Prostate gland (tissue), 2 donors: ENCODE data around the gene ACOT8. TPM values are rescaled to one million over a fixed set of nuclear protein-coding genes. Genes with fewer than 3 reads are reported as not detected.

Source experiments
- DNase-seq: peaks from one replicate; pipeline ENCODE4 v3.0.0-alpha.2; 2019; ENCODE audit warnings: low spot score
- H3K27ac ChIP-seq, 2 donors: fragments of 200-600 bp; sonication (generic); 2 replicates each; pipeline ENCODE4 v1.5.1; 2017 to 2019
- H3K27me3 ChIP-seq: fragments of 200-600 bp; sonication (generic); replicated peaks from 2 replicates; pipeline ENCODE4 v1.5.1; 2019; ENCODE audit not compliant: insufficient read depth
- H3K36me3 ChIP-seq, 2 donors: fragments of 200-600 bp; sonication (generic); 1 replicate in 1 of 2; 2 replicates in 1 of 2; pipeline versions ENCODE4 v1.5.1 to v1.8.1; 2017 to 2019
- H3K4me1 ChIP-seq: fragments of 200-600 bp; sonication (generic); replicated peaks from 2 replicates; pipeline ENCODE4 v1.5.1; 2019
- H3K4me3 ChIP-seq, 2 donors: fragments of 200-600 bp; sonication (generic); 2 replicates each; pipeline ENCODE4 v1.5.1; 2017 to 2019
- H3K9me3 ChIP-seq: fragments of 200-600 bp; sonication (generic); 2 replicates; pipeline ENCODE4 v1.5.1; 2017
- POLR2A ChIP-seq: fragments of 450-650 bp; IDR thresholded peaks from one replicate; pipeline ENCODE4 v1.6.1; 2016; ENCODE audit warnings: antibody characterized with exemption, mild to moderate bottlenecking
- POLR2AphosphoS5 ChIP-seq: sonication (generic); formaldehyde crosslinking; IDR thresholded peaks from one replicate; pipeline ENCODE4 v1.6.1; 2017; ENCODE audit warnings: antibody characterized with exemption
- WGBS: methylation state at CpG from one replicate; pipeline ENCODE4 v1.1.5; 2018; 5-methylcytosine and 5-hydroxymethylcytosine counted together
- intact Hi-C: fragments of 100-400 bp; cut with DNase I; formaldehyde crosslinking; loops from one replicate; pipeline ENCODE4 v1.14.2; 2022
- total RNA-seq, 2 donors: library from RNA; depleted of rRNA; stranded (reverse); fragments of >200 nt; gene quantifications; one replicate each; pipeline ENCODE4 v1.1.0, GENCODE V29; 2016
- TF ChIP-seq, protein P1 (sequence below), 4 experiments: fragments of 200-600 bp in 2 of 4; fragments of 450-650 bp in 2 of 4; sonication (generic) in 2 of 4; IDR thresholded peaks; 1 replicate in 3 of 4; 2 replicates in 1 of 4; pipeline ENCODE4 v1.5.1; 2016 to 2019; ENCODE audit warnings: antibody characterized with exemption in 4 of 4, mild to moderate bottlenecking in 2 of 4, moderate library complexity in 2 of 4

Gene ACOT8
- total RNA-seq, 2 donors from 2014 or later = 57.4 to 68.1 TPM

DNA sequence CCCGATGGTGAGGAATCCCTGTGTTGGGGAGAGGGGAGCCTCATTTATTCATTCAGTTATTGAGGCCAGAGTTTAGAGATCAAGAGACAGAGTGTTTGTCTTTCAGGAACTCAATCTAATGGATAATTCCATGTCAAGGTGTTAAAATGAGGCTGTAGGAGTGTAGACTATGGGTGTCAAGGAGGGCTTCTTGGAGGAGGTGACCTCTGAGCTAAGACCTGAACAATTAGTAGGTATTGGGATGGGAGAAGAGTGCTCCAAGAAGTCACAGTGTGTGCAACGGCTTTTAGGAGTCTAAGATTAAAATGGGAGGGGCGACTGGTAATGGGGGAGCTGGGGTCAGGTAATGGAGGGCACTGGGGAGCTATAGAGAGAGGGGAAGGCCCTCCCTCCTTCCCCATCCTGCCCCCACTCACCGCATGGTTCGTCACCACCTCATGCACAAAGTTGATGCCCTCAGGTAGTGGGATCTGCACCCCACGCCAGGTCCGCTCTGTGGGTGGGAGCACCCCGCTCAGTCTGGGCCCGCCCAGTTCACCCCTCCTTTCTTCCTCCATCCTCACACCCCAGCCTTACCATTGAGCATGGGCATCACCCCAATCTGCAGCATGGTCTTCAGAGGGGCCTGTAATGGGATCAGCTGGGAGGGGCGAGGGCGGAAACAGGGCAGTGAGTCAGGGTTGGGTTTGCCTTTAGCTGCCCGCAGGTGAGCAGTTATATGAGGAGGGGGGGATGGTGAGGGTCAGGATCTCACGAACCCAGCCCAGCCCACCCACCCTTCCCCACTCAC, 42.0 kb upstream of the ACOT8 start:
- WGBS = 88% methylated on average over 13 of the region's 13 CpGs
- intact Hi-C loops = loop anchor here (10.0 kb wide), 1 partner anchor 66 kb away; no protein-coding TSS in a partner anchor
- Histone ChIP-seq H3K9me3 (no peaks in the 10 kb centered on the region), H3K27ac (no peak overlapping the region), H3K27me3 (no peaks in the 10 kb centered on the region), H3K4me3 (no peak overlapping the region), H3K4me1 (no peaks in the 10 kb centered on the region), H3K36me3 (no peaks in the 10 kb centered on the region)
- DNase-seq = no peak
- TF ChIP-seq POLR2A (no peak), POLR2AphosphoS5 (no peak)
- TF ChIP-seq, protein P1, sequence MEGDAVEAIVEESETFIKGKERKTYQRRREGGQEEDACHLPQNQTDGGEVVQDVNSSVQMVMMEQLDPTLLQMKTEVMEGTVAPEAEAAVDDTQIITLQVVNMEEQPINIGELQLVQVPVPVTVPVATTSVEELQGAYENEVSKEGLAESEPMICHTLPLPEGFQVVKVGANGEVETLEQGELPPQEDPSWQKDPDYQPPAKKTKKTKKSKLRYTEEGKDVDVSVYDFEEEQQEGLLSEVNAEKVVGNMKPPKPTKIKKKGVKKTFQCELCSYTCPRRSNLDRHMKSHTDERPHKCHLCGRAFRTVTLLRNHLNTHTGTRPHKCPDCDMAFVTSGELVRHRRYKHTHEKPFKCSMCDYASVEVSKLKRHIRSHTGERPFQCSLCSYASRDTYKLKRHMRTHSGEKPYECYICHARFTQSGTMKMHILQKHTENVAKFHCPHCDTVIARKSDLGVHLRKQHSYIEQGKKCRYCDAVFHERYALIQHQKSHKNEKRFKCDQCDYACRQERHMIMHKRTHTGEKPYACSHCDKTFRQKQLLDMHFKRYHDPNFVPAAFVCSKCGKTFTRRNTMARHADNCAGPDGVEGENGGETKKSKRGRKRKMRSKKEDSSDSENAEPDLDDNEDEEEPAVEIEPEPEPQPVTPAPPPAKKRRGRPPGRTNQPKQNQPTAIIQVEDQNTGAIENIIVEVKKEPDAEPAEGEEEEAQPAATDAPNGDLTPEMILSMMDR (IDR thresholded peaks at IDR 0.05) = no peak

DNA sequence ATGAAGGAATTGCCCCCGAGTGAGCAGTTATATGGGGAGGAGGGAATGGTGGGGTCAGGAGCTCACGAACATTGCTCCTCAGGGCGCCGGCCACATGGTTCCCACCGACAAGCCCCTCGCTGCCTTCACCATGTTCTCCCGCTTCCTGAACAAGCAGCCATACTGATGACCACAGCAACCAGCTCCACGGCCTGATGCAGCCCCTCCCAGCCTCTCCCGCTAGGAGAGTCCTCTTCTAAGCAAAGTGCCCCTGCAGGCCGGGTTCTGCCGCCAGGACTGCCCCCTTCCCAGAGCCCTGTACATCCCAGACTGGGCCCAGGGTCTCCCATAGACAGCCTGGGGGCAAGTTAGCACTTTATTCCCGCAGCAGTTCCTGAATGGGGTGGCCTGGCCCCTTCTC, 41.1 kb upstream of the ACOT8 start:
- no peak for DNase-seq
- Histone ChIP-seq H3K27me3 (no peaks in the 10 kb centered on the region), H3K9me3 (no peaks in the 10 kb centered on the region), H3K36me3 (no peaks in the 10 kb centered on the region), H3K27ac (no peak overlapping the region), H3K4me3 (no peak overlapping the region), H3K4me1 (no peaks in the 10 kb centered on the region)
- intact Hi-C loops = loop anchor here (10.0 kb wide), 1 partner anchor 67 kb away; no protein-coding TSS in a partner anchor
- TF ChIP-seq, protein P1 (IDR thresholded peaks at IDR 0.05) = no peak
- TF ChIP-seq POLR2AphosphoS5 (no peak), POLR2A (no peak)
- WGBS = 81% methylated on average over 12 of the region's 12 CpGs

DNA sequence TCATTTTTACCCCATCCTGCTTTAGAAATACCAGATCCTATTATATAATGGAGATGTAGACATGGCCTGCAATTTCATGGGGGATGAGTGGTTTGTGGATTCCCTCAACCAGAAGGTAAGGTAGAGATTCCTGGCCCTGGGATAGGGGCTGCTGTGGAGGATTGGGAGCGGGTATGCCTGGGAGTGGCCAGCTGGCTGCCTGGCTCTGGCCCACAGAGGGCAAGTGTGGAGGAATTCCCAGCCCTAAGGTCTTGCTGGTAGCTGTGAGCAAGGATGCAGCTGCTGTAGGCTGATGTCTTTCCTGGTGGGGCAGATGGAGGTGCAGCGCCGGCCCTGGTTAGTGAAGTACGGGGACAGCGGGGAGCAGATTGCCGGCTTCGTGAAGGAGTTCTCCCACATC, 40.5 kb upstream of the ACOT8 start:
- H3K27ac ChIP-seq = no peak overlapping the region
- 95% methylated on average over 7 of the region's 7 CpGs for WGBS
- no peaks in the 10 kb centered on the region for H3K9me3 ChIP-seq
- H3K27me3 ChIP-seq = no peaks in the 10 kb centered on the region
- TF ChIP-seq POLR2AphosphoS5 = no peak
- TF ChIP-seq, protein P1 (IDR thresholded peaks at IDR 0.05) = no peak
- no peak for TF ChIP-seq POLR2A
- no peak for DNase-seq
- intact Hi-C loops = loop anchor here (10.0 kb wide), 1 partner anchor 67 kb away; no protein-coding TSS in a partner anchor
- no peaks in the 10 kb centered on the region for H3K36me3 ChIP-seq
- no peak overlapping the region for H3K4me3 ChIP-seq
- H3K4me1 ChIP-seq = no peaks in the 10 kb centered on the region

DNA sequence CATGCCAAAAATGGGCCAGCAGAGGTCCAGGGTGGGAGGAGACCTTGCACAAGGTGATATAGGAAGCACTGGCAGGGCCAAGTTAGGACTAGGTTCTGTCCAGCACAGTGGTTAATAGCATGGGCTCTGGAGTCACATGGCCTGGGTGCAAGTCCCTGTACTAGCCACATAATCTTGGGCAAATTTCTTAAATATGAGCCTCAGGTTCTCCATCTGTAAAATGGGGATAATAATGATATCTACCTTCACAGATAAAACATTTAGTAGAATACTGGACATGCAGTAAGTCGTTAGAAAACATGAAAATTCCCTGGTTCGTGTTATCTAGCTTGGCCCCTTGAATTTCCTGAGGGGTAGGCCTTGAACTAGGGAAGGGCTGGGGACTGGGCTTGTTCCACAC, 40.1 kb upstream of the ACOT8 start:
- no peaks in the 10 kb centered on the region for H3K27me3 ChIP-seq
- no peaks in the 10 kb centered on the region for H3K36me3 ChIP-seq
- H3K9me3 ChIP-seq = no peaks in the 10 kb centered on the region
- TF ChIP-seq POLR2AphosphoS5 = no peak
- no peak for TF ChIP-seq POLR2A
- TF ChIP-seq, protein P1 (IDR thresholded peaks at IDR 0.05) = no peak
- no peaks in the 10 kb centered on the region for H3K4me1 ChIP-seq
- H3K4me3 ChIP-seq = no peak overlapping the region
- no peak overlapping the region for H3K27ac ChIP-seq
- intact Hi-C loops = loop anchor here (10.0 kb wide), 1 partner anchor 68 kb away; no protein-coding TSS in a partner anchor
- WGBS = 77% methylated on average over 2 of the region's 2 CpGs
- no peak for DNase-seq
